GM10248 (cell line): Measurements from ENCODE around the gene NFATC2.

Experiments used
- CTCF ChIA-PET: fragments of 300-600 bp; sonication (Branson Sonifier 250); formaldehyde crosslinking; extraction: SDS; loops from one replicate; lab custom pipeline; 2021; ENCODE audit warnings: antibody characterized with exemption; lab: Yijun Ruan, JAX
- POLR2A ChIA-PET: fragments of 350-650 bp; sonication (Branson Sonifier 250); formaldehyde crosslinking; extraction: SDS; loops from one replicate; lab custom pipeline; 2020; ENCODE audit warnings: antibody characterized with exemption; lab: Yijun Ruan, JAX
- DNase-seq: peaks from one replicate; pipeline ENCODE4 v3.0.0; 2012; ENCODE audit errors: extremely low spot score
- TF ChIP-seq, protein P1 (sequence below): IDR thresholded peaks from 2 replicates; pipeline ENCODE4 v1.5.1; 2012; ENCODE audit warnings: mild to moderate bottlenecking, low read depth; ENCODE audit errors: extremely low read depth, missing control alignments, control extremely low read depth

The NFATC2 gene

DNA sequence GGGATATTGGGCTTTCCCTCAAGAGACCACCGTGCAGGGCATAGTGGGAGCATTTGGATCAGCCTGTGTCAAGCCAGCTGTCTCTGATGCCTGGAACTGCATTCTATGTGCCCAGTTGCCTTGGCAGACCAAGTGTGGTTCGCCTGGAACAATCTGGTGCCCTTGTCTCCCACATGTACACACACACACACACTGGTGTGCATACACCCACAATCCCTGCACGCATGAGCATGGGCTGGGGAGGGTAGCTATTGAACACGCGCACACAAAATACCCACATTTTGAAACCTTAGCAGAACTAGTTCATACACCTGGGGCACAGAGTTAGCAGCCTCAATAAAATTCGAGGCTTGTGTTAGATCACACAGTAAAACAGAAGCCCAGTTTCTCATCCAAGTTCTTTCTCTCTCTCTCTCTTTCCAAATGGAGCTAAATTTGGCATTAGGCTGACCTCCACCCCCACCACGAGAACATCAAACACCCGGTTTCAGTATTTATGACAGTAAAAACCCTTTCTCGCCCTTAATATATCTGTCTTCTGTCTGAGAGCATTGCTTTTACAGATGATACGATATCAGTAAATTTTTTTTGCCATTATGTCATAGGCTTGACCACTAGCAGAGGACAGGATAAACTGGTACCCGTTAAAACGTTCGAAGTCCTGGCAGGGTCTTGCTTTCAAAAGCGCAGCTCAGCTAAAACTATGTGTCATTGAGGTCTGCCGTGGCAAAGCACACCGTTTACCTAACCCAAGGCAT lies 18.2 kb upstream of the NFATC2 start:
- ChIA-PET CTCF (no interaction called here), POLR2A (no interaction called here)
- TF ChIP-seq, protein P1, sequence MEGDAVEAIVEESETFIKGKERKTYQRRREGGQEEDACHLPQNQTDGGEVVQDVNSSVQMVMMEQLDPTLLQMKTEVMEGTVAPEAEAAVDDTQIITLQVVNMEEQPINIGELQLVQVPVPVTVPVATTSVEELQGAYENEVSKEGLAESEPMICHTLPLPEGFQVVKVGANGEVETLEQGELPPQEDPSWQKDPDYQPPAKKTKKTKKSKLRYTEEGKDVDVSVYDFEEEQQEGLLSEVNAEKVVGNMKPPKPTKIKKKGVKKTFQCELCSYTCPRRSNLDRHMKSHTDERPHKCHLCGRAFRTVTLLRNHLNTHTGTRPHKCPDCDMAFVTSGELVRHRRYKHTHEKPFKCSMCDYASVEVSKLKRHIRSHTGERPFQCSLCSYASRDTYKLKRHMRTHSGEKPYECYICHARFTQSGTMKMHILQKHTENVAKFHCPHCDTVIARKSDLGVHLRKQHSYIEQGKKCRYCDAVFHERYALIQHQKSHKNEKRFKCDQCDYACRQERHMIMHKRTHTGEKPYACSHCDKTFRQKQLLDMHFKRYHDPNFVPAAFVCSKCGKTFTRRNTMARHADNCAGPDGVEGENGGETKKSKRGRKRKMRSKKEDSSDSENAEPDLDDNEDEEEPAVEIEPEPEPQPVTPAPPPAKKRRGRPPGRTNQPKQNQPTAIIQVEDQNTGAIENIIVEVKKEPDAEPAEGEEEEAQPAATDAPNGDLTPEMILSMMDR = no peak
- DNase-seq = no peak

- ChIA-PET CTCF (no interaction called here), POLR2A (no interaction called here)
- no peak for DNase-seq
- TF ChIP-seq, protein P1 = no peak
Observed at GRCh38 chr20:51560042-51560441, 17.5 kb upstream of the NFATC2 start.

- DNase-seq = no peak
- TF ChIP-seq, protein P1 = no peak
- ChIA-PET POLR2A (no interaction called here), CTCF (interaction anchor here (0.7 to 1.9 kb wide), 7 partner anchors 12 to 170 kb away, joined by 3 to 6 read pairs (median 3); partner anchors contain the start of gene NFATC2)
Observed at GRCh38 chr20:51554538-51555165, 12.1 kb upstream of the NFATC2 start.

DNA sequence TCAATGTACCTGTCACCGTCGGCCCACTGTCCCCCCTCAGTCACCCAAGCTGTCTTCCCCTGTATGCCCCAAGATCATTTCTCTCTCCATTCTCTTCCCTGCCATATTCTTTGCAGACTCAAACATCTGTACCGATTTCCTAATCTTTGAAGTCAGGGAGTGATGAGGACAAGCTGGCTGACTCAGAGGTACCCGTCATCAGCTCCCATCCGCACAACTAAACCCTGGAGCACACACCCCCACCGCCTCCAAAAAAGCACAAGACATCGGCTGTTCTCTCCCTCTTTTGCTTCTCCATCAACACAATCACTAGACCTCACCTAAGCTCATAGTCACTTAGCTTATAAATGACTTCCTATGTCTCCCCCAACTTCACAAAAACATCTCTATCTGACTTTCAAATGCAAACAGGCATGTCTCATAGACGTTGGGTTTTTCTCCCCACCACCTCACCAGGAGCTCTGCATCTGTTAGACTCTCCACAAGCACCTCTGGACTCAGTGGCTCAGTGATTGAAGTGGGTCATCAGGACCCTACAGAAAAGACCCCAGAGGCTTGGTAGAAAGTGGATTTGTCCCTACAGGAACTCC lies 11.5 kb upstream of the NFATC2 start:
- POLR2A ChIA-PET = no interaction called here
- CTCF ChIA-PET = interaction anchor here (0.8 to 1.9 kb wide), 6 partner anchors 11 to 169 kb away, joined by 3 to 6 read pairs (median 4); partner anchors contain the start of gene NFATC2
- TF ChIP-seq, protein P1 = no peak
- DNase-seq = no peak

GRCh38 chr20:51551186-51551585 lies 8.7 kb upstream of the NFATC2 start:
- ChIA-PET CTCF (interaction anchor here (2.1 kb wide), 1 partner anchor 9 kb away, joined by 7 read pairs; the partner anchor contains the start of gene NFATC2), POLR2A (no interaction called here)
- no peak for DNase-seq
- TF ChIP-seq, protein P1 = no peak

GRCh38 chr20:51549474-51549873 lies 7.0 kb upstream of the NFATC2 start:
- ChIA-PET CTCF (interaction anchor here (1.6 kb wide), 2 partner anchors 8 to 45 kb away, joined by 3 to 5 read pairs; partner anchors contain the start of gene NFATC2), POLR2A (no interaction called here)
- DNase-seq = no peak
- TF ChIP-seq, protein P1 = no peak
